ENCODE results near the gene KCNJ10.

DNA sequence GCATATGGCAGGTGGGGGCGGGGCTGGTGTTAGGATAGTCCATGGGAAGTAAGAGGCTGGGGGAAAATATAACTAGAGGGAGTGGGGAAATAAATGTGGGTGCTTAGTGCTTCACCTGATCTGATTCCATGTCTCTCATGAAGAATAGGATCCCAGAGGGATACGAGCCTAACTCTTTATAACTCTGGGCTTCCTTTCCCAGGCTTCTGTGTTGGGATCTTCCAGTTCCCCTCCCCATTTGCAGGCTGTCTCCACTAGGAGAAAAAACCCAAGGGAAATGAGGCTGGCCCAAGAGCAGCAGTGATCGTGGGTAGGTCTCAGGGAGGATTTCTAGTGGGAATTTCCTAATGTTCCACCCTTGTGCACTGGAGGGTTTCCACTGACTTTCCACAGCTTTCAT, 13.0 kb upstream of the KCNJ10 start:
- TF ChIP-seq, protein P1, sequence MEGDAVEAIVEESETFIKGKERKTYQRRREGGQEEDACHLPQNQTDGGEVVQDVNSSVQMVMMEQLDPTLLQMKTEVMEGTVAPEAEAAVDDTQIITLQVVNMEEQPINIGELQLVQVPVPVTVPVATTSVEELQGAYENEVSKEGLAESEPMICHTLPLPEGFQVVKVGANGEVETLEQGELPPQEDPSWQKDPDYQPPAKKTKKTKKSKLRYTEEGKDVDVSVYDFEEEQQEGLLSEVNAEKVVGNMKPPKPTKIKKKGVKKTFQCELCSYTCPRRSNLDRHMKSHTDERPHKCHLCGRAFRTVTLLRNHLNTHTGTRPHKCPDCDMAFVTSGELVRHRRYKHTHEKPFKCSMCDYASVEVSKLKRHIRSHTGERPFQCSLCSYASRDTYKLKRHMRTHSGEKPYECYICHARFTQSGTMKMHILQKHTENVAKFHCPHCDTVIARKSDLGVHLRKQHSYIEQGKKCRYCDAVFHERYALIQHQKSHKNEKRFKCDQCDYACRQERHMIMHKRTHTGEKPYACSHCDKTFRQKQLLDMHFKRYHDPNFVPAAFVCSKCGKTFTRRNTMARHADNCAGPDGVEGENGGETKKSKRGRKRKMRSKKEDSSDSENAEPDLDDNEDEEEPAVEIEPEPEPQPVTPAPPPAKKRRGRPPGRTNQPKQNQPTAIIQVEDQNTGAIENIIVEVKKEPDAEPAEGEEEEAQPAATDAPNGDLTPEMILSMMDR (IDR thresholded peaks at IDR 0.05; ENCODE audit: extremely low read depth in 1 of 2, insufficient read depth in 1 of 2, low read depth in 1 of 2, low read length in 2 of 2): no peak
- TF ChIP-seq, protein P2, sequence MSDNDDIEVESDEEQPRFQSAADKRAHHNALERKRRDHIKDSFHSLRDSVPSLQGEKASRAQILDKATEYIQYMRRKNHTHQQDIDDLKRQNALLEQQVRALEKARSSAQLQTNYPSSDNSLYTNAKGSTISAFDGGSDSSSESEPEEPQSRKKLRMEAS (IDR thresholded peaks at IDR 0.05; ENCODE audit: insufficient read depth, insufficient read length): no peak
- TF ChIP-seq POLR2A (IDR thresholded peaks at IDR 0.05; ENCODE audit: low read depth, low read length) (no peak), MYC (IDR thresholded peaks at IDR 0.05; ENCODE audit: low read depth, low read length) (no peak), JUN (IDR thresholded peaks at IDR 0.05; ENCODE audit: borderline replicate concordance, insufficient read depth, insufficient read length, low read depth) (no peak)

All from endothelial cell of umbilical vein (primary cell).